ENCODE measurements around the gene DNAJC7.

DNA sequence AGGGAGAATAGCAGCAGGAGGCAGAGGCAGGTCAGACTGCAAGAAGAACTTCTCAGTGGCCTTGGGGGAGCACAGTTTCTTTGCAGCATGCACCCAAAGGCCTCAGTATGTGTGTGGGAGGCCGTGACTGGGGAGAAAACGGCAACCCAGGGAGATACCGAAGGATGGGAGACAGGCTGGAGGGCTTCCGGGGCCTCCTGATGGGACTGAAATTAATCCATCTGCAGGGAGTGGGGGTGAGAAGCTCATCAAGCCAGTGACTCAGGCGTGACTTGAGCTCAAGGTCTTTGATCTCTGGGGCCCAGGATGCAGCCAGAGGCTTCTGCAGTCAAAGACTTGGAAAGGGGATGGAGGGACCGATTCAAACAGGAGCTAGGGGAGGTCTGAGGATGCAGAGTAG is 38.3 kb upstream of the DNAJC7 start:
- TF ChIP-seq, protein P1, sequence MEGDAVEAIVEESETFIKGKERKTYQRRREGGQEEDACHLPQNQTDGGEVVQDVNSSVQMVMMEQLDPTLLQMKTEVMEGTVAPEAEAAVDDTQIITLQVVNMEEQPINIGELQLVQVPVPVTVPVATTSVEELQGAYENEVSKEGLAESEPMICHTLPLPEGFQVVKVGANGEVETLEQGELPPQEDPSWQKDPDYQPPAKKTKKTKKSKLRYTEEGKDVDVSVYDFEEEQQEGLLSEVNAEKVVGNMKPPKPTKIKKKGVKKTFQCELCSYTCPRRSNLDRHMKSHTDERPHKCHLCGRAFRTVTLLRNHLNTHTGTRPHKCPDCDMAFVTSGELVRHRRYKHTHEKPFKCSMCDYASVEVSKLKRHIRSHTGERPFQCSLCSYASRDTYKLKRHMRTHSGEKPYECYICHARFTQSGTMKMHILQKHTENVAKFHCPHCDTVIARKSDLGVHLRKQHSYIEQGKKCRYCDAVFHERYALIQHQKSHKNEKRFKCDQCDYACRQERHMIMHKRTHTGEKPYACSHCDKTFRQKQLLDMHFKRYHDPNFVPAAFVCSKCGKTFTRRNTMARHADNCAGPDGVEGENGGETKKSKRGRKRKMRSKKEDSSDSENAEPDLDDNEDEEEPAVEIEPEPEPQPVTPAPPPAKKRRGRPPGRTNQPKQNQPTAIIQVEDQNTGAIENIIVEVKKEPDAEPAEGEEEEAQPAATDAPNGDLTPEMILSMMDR (IDR thresholded peaks at IDR 0.05; ENCODE audit: insufficient read depth, low read length, poor library complexity, severe bottlenecking) = no peak
- no peak for TF ChIP-seq EZH2phosphoT487 (conservative IDR thresholded peaks at IDR 0.05; ENCODE audit: low read length)
